NT2/D1 (cell line): ENCODE measurements around the gene ASCC2.

Source experiments
- SUZ12 ChIP-seq: IDR thresholded peaks from 2 replicates; pipeline ENCODE4 v1.6.1; 2011; ENCODE audit not compliant: insufficient read length, insufficient read depth; ENCODE audit errors: extremely low read depth
- YY1 ChIP-seq: IDR thresholded peaks from 2 replicates; pipeline ENCODE4 v1.6.1; 2011; ENCODE audit not compliant: insufficient read length, insufficient read depth
- ZNF274 ChIP-seq: IDR thresholded peaks from 2 replicates; pipeline ENCODE4 v1.6.1; 2011; ENCODE audit warnings: mild to moderate bottlenecking, low read depth, low read length

GRCh38 chr22:29825578-29825977 lies 12.5 kb downstream of the ASCC2 start:
- TF ChIP-seq YY1: no peak
- no peak for TF ChIP-seq SUZ12
- no peak for TF ChIP-seq ZNF274
